Osteoblast (primary cell): ENCODE results near the gene PSMC1. TPM values are rescaled to one million over a fixed set of nuclear protein-coding genes. Genes with fewer than 3 reads are reported as not detected.

Experiments
- DNase-seq: peaks from one replicate; pipeline ENCODE4 v3.0.0; 2011; ENCODE audit warnings: low spot score, mixed read lengths; ENCODE audit not compliant: insufficient read length; ENCODE audit errors: missing footprints
- H2AFZ ChIP-seq: 2 replicates; pipeline ENCODE4 v1.6.0; 2011; ENCODE audit warnings: mild to moderate bottlenecking, low read length
- H3K27ac ChIP-seq: 2 replicates; pipeline ENCODE4 v1.5.1; 2011; ENCODE audit warnings: mild to moderate bottlenecking, low read depth, low read length, moderate library complexity
- H3K27me3 ChIP-seq: 2 replicates; pipeline ENCODE4 v1.6.0; 2012; ENCODE audit warnings: mild to moderate bottlenecking, control low read depth, inconsistent platforms, low read length, moderate library complexity; ENCODE audit not compliant: insufficient read depth
- H3K36me3 ChIP-seq: 2 replicates; pipeline ENCODE4 v1.5.1; 2011; ENCODE audit warnings: mild to moderate bottlenecking, low read length, control low read depth, moderate library complexity; ENCODE audit not compliant: insufficient read depth
- H3K4me1 ChIP-seq: 2 replicates; pipeline ENCODE4 v1.5.1; 2011; ENCODE audit warnings: mild to moderate bottlenecking, low read length, control low read depth, moderate library complexity; ENCODE audit not compliant: insufficient read depth
- H3K4me2 ChIP-seq: 2 replicates; pipeline ENCODE4 v1.6.0; 2011; ENCODE audit warnings: mild to moderate bottlenecking, low read length; ENCODE audit not compliant: insufficient read depth
- H3K4me3 ChIP-seq: fragments of 200-600 bp; sonication (generic); 3 replicates; pipeline ENCODE4 v1.5.1; 2012; ENCODE audit warnings: mild to moderate bottlenecking, low read length, inconsistent platforms; ENCODE audit not compliant: insufficient read depth
- H3K79me2 ChIP-seq: 2 replicates; pipeline ENCODE4 v1.6.0; 2012; ENCODE audit warnings: mild to moderate bottlenecking, low read length, control low read depth, inconsistent platforms; ENCODE audit not compliant: insufficient read depth
- H3K9me3 ChIP-seq: 2 replicates; pipeline ENCODE4 v1.5.1; 2011; ENCODE audit warnings: low read depth, low read length, control low read depth
- H4K20me1 ChIP-seq: 2 replicates; pipeline ENCODE4 v1.6.0; 2012; ENCODE audit warnings: mild to moderate bottlenecking, low read length, control low read depth; ENCODE audit not compliant: insufficient read depth
- total RNA-seq: library from RNA; depleted of rRNA; stranded (reverse); fragments of >200 nt; gene quantifications from 2 replicates; pipeline ENCODE4 v1.2.3, GENCODE V29; 2012
- TF ChIP-seq, protein P1 (sequence below): IDR thresholded peaks from 2 replicates; pipeline ENCODE4 v1.5.1; 2011; ENCODE audit warnings: mild to moderate bottlenecking, low read depth, low read length, moderate library complexity; ENCODE audit errors: extremely low read depth

PSMC1 gene
- total RNA-seq, 1 donor, result 94.8 TPM

DNA sequence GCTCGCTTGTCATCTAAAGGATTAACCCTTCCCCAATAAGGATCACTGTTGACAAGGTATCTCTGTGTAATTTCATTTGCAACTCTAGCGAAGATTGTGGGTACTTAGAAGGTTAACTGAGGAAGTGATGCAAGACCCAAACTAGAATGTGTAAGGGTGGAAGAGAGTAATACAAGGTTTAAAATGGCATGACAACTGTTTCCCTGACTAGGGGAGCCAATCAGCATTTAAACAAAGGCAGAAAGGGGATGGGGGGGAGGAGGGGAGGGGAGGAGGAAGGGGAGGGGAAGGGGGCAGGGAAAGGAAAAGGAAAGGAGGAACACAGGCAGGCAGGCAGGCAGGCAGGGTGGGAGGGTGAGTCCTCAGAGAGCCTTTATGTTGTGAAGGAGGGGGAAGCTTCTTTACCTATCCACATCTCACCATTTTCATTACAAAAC is 44.3 kb downstream of the PSMC1 start:
- no peak for DNase-seq
- H4K20me1 ChIP-seq, result no peaks in the 10 kb centered on the region
- H3K4me1 ChIP-seq, result peaks cover 11% of the 10 kb centered on the region
- H3K79me2 ChIP-seq, result no peaks in the 10 kb centered on the region
- no peak overlapping the region for H3K27ac ChIP-seq
- TF ChIP-seq, protein P1, sequence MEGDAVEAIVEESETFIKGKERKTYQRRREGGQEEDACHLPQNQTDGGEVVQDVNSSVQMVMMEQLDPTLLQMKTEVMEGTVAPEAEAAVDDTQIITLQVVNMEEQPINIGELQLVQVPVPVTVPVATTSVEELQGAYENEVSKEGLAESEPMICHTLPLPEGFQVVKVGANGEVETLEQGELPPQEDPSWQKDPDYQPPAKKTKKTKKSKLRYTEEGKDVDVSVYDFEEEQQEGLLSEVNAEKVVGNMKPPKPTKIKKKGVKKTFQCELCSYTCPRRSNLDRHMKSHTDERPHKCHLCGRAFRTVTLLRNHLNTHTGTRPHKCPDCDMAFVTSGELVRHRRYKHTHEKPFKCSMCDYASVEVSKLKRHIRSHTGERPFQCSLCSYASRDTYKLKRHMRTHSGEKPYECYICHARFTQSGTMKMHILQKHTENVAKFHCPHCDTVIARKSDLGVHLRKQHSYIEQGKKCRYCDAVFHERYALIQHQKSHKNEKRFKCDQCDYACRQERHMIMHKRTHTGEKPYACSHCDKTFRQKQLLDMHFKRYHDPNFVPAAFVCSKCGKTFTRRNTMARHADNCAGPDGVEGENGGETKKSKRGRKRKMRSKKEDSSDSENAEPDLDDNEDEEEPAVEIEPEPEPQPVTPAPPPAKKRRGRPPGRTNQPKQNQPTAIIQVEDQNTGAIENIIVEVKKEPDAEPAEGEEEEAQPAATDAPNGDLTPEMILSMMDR, result no peak
- H2AFZ ChIP-seq, result no peak overlapping the region
- H3K4me3 ChIP-seq, result no peak overlapping the region
- H3K36me3 ChIP-seq, result peaks cover 20% of the 10 kb centered on the region
- H3K4me2 ChIP-seq, result no peak overlapping the region
- H3K27me3 ChIP-seq, result no peaks in the 10 kb centered on the region
- H3K9me3 ChIP-seq, result no peaks in the 10 kb centered on the region

DNA sequence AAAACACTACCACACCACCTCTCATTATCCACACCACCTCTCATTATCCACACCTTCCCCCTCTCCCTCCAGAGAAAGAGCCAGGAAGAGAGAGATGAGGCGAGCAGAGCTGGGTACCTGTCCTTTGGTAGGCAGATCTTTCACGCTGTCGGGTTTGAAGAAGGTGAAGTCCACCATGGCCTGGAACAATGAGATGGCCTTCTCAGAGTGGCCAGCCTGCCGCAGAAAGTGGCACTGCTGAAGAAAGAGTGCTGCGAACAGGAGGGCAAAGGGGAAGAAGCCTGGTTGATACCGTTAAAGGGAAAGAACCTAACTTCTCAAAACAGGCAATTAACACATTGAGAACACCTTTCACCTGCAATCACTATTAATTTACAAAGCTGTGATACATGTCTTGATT is 44.8 kb downstream of the PSMC1 start:
- Histone ChIP-seq H3K9me3 (no peaks in the 10 kb centered on the region), H2AFZ (no peak overlapping the region), H3K27me3 (no peaks in the 10 kb centered on the region), H3K36me3 (peaks cover 20% of the 10 kb centered on the region), H3K4me1 (peaks cover 6% of the 10 kb centered on the region), H3K4me2 (no peak overlapping the region), H4K20me1 (no peaks in the 10 kb centered on the region), H3K27ac (no peak overlapping the region), H3K79me2 (no peaks in the 10 kb centered on the region), H3K4me3 (no peak overlapping the region)
- DNase-seq, result peak; percentile 19
- TF ChIP-seq, protein P1, result no peak

DNA sequence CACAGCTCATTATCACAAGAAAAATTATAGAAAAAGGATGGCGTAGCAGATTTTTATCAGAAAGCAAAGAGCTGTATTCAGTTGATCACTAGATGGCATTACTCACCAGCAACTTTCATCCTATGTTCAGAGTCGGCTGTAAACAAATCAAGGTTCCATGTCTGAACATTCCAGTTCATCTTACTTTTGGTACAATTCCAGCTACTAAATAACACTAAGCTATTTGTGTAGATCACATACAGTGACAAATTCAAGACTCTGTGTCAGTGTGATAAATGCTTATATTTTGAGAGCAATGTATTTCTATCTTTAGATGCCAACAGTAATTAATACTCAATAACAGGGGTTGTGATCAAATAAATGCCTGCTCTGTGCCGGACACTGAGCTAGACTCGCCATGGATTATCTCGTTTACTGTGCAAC is 45.3 kb downstream of the PSMC1 start:
- no peaks in the 10 kb centered on the region for H4K20me1 ChIP-seq
- TF ChIP-seq, protein P1, result peak; percentile 64

DNA sequence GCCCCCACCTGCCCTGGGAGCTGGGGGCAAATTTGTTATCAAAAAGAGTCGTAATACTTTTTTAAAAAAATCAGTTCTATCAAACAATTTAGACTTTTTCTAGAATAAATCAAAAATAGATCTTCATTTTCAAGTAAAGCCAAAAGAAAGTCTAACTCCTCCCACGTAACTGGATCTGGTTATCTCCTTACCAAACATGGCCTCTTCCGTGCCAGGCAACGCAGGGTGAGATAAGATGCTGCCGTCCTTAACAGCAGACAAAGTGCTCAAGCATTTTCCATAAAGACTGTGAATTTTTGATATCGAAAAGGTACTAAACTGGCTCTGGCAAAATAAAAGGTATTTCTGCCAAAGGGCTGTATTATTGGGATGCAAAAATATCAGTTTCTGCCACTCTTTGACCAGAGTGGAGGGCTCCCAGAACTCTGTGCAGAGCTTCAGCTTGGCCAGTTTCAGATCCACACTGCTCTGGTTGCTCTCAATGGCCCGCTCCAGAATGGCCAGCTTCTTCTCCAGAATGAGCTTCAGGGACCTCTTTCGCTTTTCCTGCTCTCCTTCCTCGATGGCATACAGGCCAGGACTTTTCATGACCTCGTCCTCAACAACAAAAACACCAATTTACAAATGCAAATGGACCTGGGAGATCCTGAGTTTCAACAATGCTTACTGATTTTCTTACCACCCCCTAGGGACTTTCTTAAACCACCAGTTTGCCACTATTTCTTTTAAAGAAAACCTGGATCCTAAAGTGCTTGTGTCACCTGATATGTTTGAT is 46.4 kb downstream of the PSMC1 start:
- Histone ChIP-seq H3K36me3 (peaks cover 20% of the 10 kb centered on the region), H3K4me2 (no peak overlapping the region), H3K79me2 (no peaks in the 10 kb centered on the region), H4K20me1 (no peaks in the 10 kb centered on the region), H3K9me3 (no peaks in the 10 kb centered on the region), H3K4me1 (no peaks in the 10 kb centered on the region), H3K27me3 (no peaks in the 10 kb centered on the region), H2AFZ (no peak overlapping the region), H3K4me3 (no peak overlapping the region), H3K27ac (no peak overlapping the region)
- TF ChIP-seq, protein P1, result no peak
- no peak for DNase-seq

More for the DNA sequence above, 45.3 kb downstream of the PSMC1 start:
- no peaks in the 10 kb centered on the region for H3K27me3 ChIP-seq
- H3K9me3 ChIP-seq, result no peaks in the 10 kb centered on the region
- H2AFZ ChIP-seq, result no peak overlapping the region
- peaks cover under 1% of the 10 kb centered on the region for H3K4me1 ChIP-seq
- peak; percentile 77 for DNase-seq
- H3K36me3 ChIP-seq, result peaks cover 20% of the 10 kb centered on the region
- H3K4me3 ChIP-seq, result no peak overlapping the region
- H3K27ac ChIP-seq, result no peak overlapping the region
- H3K79me2 ChIP-seq, result no peaks in the 10 kb centered on the region
- no peak overlapping the region for H3K4me2 ChIP-seq
